NB4 (cell line): ENCODE results near the gene SARS1.

Experiments used
- DNase-seq: peaks from one replicate; pipeline ENCODE4 v3.0.0; 2010; ENCODE audit warnings: low read depth
- H3K4me3 ChIP-seq: one replicate; pipeline ENCODE4 v1.5.1; 2011; ENCODE audit warnings: mild to moderate bottlenecking, low read depth, low read length, moderate library complexity
- MYC ChIP-seq: IDR thresholded peaks from 2 replicates; pipeline ENCODE4 v1.6.1; 2011; ENCODE audit warnings: low read depth, low read length
- POLR2A ChIP-seq: IDR thresholded peaks from 2 replicates; pipeline ENCODE4 v1.6.1; 2011; ENCODE audit warnings: mild to moderate bottlenecking; ENCODE audit not compliant: insufficient read length; ENCODE audit errors: extremely low read depth
- TF ChIP-seq, protein P1 (sequence below): IDR thresholded peaks from one replicate; pipeline ENCODE4 v1.5.1; 2012; ENCODE audit warnings: low read depth, low read length
- TF ChIP-seq, protein P2 (sequence below): IDR thresholded peaks from 2 replicates; pipeline ENCODE4 v1.6.1; 2011; ENCODE audit warnings: low read depth, low read length

The SARS1 gene

DNA sequence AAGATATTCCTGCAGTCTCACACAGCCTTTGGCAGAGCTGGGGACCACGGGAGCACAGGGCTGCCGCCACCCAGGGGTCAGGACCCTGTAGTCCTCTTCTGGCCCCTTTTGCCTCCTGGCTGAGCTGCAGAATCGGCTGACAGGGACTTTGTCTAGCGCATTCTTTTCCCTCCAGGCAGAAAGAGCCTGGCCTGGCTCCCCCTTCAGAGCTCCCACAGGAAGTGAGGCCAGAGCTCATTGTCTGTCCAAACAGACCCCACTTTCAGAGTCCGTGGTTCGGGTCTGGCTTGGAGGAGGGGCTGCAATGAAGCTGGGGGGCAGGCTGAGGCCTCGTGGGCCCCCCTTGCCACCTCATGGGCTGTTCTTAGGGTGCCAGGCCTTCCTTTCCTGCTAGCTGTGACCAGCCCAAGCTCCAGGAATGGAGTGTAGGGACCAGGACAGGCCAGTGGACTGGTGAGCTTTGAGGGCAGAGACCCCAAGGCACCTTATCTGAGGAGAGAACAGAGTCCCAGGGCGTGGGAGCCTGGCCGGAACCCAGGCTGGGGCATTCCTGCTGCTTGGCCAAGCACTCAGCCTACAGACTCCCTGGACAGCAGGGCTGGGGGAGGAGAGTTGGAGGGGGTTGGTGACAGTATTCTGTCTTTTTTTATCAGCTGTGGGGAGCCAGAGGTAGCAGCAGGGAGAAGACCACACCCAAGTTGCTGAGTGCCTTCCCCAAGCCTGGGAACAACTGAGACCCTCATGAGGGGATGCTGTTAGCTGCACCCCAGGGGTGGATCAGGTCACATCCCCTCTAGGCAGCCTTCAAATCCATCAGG lies 40.3 kb downstream of the SARS1 start:
- TF ChIP-seq, protein P1, sequence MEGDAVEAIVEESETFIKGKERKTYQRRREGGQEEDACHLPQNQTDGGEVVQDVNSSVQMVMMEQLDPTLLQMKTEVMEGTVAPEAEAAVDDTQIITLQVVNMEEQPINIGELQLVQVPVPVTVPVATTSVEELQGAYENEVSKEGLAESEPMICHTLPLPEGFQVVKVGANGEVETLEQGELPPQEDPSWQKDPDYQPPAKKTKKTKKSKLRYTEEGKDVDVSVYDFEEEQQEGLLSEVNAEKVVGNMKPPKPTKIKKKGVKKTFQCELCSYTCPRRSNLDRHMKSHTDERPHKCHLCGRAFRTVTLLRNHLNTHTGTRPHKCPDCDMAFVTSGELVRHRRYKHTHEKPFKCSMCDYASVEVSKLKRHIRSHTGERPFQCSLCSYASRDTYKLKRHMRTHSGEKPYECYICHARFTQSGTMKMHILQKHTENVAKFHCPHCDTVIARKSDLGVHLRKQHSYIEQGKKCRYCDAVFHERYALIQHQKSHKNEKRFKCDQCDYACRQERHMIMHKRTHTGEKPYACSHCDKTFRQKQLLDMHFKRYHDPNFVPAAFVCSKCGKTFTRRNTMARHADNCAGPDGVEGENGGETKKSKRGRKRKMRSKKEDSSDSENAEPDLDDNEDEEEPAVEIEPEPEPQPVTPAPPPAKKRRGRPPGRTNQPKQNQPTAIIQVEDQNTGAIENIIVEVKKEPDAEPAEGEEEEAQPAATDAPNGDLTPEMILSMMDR: no peak
- TF ChIP-seq, protein P2, sequence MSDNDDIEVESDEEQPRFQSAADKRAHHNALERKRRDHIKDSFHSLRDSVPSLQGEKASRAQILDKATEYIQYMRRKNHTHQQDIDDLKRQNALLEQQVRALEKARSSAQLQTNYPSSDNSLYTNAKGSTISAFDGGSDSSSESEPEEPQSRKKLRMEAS: no peak
- TF ChIP-seq POLR2A (no peak), MYC (no peak)
- no peak overlapping the region for H3K4me3 ChIP-seq
- DNase-seq: no peak

DNA sequence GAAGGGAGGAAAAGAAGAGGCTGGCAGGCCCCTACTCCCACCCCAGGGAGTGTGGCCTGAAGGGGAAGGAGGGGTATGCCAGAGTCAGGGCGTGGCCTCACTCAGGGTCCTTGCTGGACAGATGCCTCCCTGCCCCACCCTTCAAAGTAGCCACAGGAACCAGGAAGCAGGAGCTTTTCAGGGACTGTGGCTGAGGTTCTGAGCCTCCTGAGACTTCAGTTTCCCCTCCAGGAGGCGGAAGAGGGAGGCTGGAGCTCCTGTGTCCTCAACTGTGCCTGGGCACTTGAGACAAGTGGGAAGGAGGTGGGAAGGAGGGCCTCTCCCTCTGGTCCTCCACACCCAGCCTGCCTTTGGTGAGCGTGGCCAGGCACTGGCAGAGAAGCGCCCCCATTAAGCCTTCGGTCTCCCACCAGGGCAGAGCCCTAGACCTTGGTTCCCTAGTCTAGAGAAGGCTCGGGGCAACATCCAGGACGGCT lies 40.9 kb downstream of the SARS1 start:
- H3K4me3 ChIP-seq: no peak overlapping the region

DNA sequence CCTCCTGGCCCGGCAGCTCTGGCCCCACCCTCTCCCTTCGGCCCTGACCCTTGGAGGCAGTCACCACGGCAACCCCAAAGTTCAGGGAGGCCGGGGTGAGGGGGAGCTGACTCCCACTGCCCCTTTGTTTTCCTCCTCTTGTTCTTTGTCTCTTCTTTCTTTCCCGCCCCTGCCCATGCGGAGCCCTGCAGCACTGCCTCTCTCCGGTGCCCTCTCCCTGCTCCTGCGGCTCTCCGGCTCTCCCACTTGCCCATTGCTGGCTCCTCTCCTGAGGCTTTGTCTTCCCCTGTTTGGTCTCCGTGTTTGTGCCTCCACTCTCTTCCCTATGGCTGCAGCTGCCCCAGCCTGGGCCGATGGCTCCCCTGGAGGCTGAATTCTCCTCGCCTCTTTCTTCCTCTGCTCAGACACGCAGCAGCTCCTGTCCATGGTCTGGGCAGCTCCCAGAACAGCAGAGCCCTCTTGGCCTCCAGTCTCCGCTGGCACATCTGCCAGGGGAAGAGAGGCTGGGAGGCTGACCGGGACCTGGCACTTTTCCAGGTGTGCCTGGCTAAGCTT lies 41.5 kb downstream of the SARS1 start:
- H3K4me3 ChIP-seq: no peak overlapping the region
- no peak for DNase-seq
- TF ChIP-seq MYC (no peak), POLR2A (no peak)
- TF ChIP-seq, protein P1: no peak
- TF ChIP-seq, protein P2: no peak

More for the DNA sequence above, 40.9 kb downstream of the SARS1 start:
- TF ChIP-seq, protein P1: no peak
- TF ChIP-seq MYC (no peak), POLR2A (no peak)
- TF ChIP-seq, protein P2: no peak
- DNase-seq: no peak

DNA sequence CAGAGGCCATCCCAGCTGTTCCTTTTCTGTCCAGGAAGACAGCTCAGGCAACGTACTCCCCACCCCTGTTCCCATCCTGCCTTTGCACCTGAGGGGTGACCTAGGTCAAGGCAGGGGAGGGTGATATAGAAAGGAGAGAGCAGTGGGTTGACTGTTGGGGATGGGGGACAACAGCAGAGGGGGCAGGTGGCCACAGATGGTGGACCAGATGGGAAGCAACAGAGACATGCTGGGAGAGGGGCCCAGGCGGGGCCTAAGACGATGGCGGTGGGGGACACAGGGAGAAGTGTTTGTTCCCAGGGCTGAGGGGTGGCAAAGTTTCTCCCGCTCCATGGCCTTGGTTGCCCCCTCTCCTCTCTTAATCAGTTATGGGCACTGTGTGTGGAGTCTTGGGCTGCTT lies 42.0 kb downstream of the SARS1 start:
- no peak overlapping the region for H3K4me3 ChIP-seq
- TF ChIP-seq, protein P2: no peak
- TF ChIP-seq, protein P1: no peak
- TF ChIP-seq MYC: no peak
- TF ChIP-seq POLR2A: no peak
- no peak for DNase-seq

DNA sequence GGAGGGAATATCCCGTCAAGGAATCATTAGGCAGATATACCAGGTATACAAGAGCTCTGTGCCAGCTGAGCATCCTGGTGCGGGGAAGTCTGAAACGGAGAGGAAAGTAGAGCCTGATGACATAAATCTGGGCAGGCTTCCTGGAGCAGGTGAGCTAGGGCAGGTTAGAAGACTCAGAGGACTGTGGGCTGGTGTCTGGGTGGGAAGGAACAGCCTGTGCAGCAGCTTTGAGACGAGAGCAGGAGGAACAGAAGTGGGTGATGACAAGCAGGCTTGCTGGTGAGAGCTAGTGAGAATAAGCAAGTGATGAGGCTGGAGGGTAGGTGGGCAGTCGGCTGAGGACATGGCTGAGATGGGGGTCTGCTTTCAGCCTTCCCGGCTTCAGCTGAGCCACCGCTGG lies 42.4 kb downstream of the SARS1 start:
- TF ChIP-seq MYC (no peak), POLR2A (no peak)
- TF ChIP-seq, protein P1: no peak
- TF ChIP-seq, protein P2: no peak
- DNase-seq: no peak

More for the DNA sequence above, 42.4 kb downstream of the SARS1 start:
- no peak overlapping the region for H3K4me3 ChIP-seq
